ENCODE data around the gene ALDH1L1.

Gene ALDH1L1

DNA sequence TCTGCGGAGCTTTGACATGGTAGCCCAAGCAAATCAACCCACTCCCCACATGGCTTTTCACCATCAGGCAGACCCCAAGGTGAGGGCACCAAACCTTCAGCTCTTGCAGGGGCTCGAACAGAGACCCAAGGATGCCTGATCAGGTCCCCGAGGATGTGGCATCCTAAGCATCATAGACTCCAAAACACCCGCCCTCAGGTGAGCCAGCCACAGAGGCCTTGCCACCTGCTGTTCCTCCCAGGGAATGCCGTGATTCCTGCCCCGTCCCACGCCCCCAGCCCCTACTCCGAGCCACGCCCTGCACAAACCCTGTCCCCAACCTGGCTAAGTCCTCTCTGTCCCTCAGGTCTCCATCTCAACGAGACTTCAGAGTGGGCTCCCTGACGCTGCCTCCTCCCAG lies 61.8 kb downstream of the ALDH1L1 start:
- no peaks in the 10 kb centered on the region for H3K36me3 ChIP-seq
- TF ChIP-seq, protein P1, sequence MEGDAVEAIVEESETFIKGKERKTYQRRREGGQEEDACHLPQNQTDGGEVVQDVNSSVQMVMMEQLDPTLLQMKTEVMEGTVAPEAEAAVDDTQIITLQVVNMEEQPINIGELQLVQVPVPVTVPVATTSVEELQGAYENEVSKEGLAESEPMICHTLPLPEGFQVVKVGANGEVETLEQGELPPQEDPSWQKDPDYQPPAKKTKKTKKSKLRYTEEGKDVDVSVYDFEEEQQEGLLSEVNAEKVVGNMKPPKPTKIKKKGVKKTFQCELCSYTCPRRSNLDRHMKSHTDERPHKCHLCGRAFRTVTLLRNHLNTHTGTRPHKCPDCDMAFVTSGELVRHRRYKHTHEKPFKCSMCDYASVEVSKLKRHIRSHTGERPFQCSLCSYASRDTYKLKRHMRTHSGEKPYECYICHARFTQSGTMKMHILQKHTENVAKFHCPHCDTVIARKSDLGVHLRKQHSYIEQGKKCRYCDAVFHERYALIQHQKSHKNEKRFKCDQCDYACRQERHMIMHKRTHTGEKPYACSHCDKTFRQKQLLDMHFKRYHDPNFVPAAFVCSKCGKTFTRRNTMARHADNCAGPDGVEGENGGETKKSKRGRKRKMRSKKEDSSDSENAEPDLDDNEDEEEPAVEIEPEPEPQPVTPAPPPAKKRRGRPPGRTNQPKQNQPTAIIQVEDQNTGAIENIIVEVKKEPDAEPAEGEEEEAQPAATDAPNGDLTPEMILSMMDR (IDR thresholded peaks at IDR 0.05; ENCODE audit: low read depth, low read length): no peak

DNA sequence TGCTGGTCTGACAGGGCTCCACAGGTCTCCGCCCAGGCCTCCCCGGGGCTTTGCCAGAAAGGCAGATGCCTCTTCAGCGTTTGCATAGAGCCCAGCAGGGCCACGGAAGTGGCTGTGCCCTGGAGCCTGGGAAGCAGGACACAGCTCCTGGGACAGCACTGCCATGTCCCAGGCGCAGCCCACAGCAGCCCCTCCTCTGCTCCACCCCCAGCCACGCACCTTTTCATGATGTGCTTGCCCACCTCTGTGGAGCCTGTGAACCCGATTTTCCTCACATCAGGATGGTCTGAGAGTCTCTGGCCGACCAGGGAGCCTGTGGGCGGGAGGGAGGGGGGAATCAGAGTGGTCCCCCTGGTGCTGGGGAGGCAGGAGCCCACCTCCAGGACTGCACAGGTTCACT lies 62.6 kb downstream of the ALDH1L1 start:
- Histone ChIP-seq H3K4me3 (ENCODE audit: low read depth, low read length) (no peak overlapping the region), H3K27me3 (peaks cover 4% of the 10 kb centered on the region; the same call in 1 of the 2 replicates), H3K36me3 (no peaks in the 10 kb centered on the region), H3K4me1 (no peaks in the 10 kb centered on the region), H3K9me3 (no peaks in the 10 kb centered on the region)
- TF ChIP-seq, protein P1 (IDR thresholded peaks at IDR 0.05; ENCODE audit: low read depth, low read length): no peak
- DNase-seq: peak; percentile 8

More for the DNA sequence above, 61.8 kb downstream of the ALDH1L1 start:
- Histone ChIP-seq H3K4me3 (ENCODE audit: low read depth, low read length) (no peak overlapping the region), H3K27me3 (peaks cover 4% of the 10 kb centered on the region; the same call in 1 of the 2 replicates), H3K4me1 (no peaks in the 10 kb centered on the region), H3K9me3 (no peaks in the 10 kb centered on the region)
- DNase-seq: no peak

GRCh38 chr3:126117212-126117611 lies 63.2 kb downstream of the ALDH1L1 start:
- TF ChIP-seq, protein P1 (IDR thresholded peaks at IDR 0.05; ENCODE audit: low read depth, low read length): no peak
- Histone ChIP-seq H3K27me3 (peaks cover 4% of the 10 kb centered on the region; the same call in 1 of the 2 replicates), H3K4me3 (ENCODE audit: low read depth, low read length) (no peak overlapping the region), H3K36me3 (no peaks in the 10 kb centered on the region), H3K4me1 (no peaks in the 10 kb centered on the region), H3K9me3 (no peaks in the 10 kb centered on the region)
- no peak for DNase-seq

DNA sequence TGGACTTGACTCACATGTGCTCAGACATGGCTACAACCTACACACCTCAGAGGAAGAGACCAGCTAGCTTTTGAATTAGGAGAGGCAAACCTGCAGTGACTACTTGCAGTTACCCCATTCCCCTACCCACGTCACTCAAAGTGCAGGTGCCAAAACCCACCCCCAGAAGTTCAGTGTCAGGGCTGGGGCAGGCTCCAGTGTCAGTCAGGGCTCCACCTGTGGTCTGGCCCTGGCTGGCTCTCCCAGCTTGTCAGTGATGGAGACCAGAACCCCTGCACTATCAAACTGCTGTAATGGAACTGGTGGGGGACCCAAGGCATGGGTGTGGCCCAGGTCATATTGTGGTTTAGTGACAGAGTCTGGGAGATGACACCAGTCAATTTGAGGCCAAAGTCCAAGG lies 63.9 kb downstream of the ALDH1L1 start:
- DNase-seq: no peak
- Histone ChIP-seq H3K9me3 (no peaks in the 10 kb centered on the region), H3K4me3 (ENCODE audit: low read depth, low read length) (no peak overlapping the region), H3K4me1 (no peaks in the 10 kb centered on the region), H3K36me3 (no peaks in the 10 kb centered on the region), H3K27me3 (peaks cover 4% of the 10 kb centered on the region; the same call in 1 of the 2 replicates)
- TF ChIP-seq, protein P1 (IDR thresholded peaks at IDR 0.05; ENCODE audit: low read depth, low read length): no peak

- DNase-seq: peak; percentile 4
- no peaks in the 10 kb centered on the region for H3K9me3 ChIP-seq
- TF ChIP-seq, protein P1 (IDR thresholded peaks at IDR 0.05; ENCODE audit: low read depth, low read length): no peak
- no peak overlapping the region for H3K4me3 ChIP-seq (ENCODE audit: low read depth, low read length)
- H3K36me3 ChIP-seq: no peaks in the 10 kb centered on the region
- peaks cover 4% of the 10 kb centered on the region; the same call in 1 of the 2 replicates for H3K27me3 ChIP-seq
- no peaks in the 10 kb centered on the region for H3K4me1 ChIP-seq
Measured at GRCh38 chr3:126114443-126115386, 65.7 kb downstream of the ALDH1L1 start.

All from BE2C (cell line).